Panc1 (cell line): ENCODE results near the gene IGFBP6.

Source experiments
- SIN3A ChIP-seq: IDR thresholded peaks from 2 replicates; pipeline ENCODE4 v1.6.1; 2012; ENCODE audit warnings: low read depth, mild to moderate bottlenecking, low read length, moderate library complexity, borderline replicate concordance; ENCODE audit not compliant: insufficient read depth
- TF ChIP-seq, protein P1 (sequence below): fragments of 450-650 bp; IDR thresholded peaks from 2 replicates; pipeline ENCODE4 v1.5.1; 2017; ENCODE audit warnings: mild to moderate bottlenecking
- TF ChIP-seq, protein P2 (sequence below), 2 experiments: IDR thresholded peaks; 2 replicates each; pipeline ENCODE4 v1.6.1; 2011 to 2012; ENCODE audit warnings: low read depth in 2 of 2, control low read depth in 1 of 2, low read length in 1 of 2, mild to moderate bottlenecking in 1 of 2, moderate library complexity in 1 of 2; ENCODE audit not compliant: insufficient read depth in 1 of 2

DNA sequence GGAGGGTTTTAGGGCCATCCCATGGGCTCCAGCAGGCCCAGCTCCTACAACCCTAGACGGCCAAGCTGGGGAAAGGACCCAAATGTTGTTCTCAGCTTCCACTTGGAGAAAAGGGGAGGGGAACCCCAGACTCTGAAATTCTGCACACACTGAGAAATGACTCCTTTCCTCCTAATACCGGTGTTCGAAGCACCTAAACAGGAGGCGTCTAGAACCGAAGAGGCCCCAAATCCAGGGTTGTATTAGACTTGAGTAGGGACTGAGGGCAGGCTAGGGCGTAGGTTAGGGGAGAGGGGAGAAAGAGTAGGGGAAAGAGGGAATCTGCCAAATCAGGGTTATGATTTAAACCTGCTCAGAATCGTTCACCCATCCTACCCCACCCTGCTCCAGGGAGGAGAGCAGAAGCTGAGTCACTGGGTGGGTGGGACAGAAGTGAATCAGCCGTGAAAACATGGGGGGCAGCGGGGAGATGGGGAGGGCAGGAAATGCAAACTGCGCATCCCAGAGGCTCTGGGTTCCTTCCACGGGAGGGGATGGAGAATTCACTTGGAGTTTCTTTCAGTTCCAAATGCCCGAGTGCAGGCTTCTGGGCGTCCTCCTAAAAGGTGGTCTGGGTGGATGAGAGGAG, 1.0 kb downstream of the IGFBP6 start:
- TF ChIP-seq, protein P1, sequence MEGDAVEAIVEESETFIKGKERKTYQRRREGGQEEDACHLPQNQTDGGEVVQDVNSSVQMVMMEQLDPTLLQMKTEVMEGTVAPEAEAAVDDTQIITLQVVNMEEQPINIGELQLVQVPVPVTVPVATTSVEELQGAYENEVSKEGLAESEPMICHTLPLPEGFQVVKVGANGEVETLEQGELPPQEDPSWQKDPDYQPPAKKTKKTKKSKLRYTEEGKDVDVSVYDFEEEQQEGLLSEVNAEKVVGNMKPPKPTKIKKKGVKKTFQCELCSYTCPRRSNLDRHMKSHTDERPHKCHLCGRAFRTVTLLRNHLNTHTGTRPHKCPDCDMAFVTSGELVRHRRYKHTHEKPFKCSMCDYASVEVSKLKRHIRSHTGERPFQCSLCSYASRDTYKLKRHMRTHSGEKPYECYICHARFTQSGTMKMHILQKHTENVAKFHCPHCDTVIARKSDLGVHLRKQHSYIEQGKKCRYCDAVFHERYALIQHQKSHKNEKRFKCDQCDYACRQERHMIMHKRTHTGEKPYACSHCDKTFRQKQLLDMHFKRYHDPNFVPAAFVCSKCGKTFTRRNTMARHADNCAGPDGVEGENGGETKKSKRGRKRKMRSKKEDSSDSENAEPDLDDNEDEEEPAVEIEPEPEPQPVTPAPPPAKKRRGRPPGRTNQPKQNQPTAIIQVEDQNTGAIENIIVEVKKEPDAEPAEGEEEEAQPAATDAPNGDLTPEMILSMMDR, result no peak
- TF ChIP-seq SIN3A, result no peak
- TF ChIP-seq, protein P2, sequence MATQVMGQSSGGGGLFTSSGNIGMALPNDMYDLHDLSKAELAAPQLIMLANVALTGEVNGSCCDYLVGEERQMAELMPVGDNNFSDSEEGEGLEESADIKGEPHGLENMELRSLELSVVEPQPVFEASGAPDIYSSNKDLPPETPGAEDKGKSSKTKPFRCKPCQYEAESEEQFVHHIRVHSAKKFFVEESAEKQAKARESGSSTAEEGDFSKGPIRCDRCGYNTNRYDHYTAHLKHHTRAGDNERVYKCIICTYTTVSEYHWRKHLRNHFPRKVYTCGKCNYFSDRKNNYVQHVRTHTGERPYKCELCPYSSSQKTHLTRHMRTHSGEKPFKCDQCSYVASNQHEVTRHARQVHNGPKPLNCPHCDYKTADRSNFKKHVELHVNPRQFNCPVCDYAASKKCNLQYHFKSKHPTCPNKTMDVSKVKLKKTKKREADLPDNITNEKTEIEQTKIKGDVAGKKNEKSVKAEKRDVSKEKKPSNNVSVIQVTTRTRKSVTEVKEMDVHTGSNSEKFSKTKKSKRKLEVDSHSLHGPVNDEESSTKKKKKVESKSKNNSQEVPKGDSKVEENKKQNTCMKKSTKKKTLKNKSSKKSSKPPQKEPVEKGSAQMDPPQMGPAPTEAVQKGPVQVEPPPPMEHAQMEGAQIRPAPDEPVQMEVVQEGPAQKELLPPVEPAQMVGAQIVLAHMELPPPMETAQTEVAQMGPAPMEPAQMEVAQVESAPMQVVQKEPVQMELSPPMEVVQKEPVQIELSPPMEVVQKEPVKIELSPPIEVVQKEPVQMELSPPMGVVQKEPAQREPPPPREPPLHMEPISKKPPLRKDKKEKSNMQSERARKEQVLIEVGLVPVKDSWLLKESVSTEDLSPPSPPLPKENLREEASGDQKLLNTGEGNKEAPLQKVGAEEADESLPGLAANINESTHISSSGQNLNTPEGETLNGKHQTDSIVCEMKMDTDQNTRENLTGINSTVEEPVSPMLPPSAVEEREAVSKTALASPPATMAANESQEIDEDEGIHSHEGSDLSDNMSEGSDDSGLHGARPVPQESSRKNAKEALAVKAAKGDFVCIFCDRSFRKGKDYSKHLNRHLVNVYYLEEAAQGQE (IDR thresholded peaks at IDR 0.05; ENCODE audit: insufficient read depth in 1 of 2, low read depth in 2 of 2, low read length in 1 of 2), result no peak
